ENCODE results near the gene TXNRD2.
A peak's percentile ranks its signal among the peaks of the same experiment; 100 is the strongest.

Gene TXNRD2

DNA sequence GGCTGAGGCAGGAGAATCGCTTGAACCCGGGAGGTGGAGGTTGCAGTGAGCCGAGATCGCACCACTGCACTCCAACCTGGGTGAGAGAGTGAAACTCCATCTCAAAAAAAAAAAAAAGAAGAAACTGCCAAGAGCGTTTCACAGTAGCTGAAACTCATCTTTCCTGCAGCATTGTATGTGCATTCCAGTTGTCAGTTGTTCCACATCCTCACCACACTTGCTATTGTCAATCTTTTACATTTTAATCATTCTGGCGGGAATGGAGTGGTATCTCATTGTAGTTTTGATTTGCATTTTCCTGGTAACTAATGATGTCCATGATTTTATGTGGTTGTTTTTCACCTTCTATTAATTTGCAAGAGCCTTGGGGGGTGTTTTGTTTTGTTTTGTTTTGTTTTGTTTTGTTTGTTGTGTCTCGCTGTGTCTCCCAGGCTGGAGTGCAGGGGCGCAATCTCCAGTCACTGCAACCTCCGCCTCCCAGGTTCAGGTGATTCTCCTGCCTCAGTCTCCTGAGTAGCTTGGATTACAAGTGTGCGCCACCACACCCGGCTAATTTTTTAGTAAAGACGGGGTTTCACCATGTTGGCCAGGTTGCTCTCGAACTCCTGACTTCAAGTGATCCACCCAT, 78.9 kb downstream of the TXNRD2 start:
- DNase-seq (ENCODE audit: low read depth): no peak

DNA sequence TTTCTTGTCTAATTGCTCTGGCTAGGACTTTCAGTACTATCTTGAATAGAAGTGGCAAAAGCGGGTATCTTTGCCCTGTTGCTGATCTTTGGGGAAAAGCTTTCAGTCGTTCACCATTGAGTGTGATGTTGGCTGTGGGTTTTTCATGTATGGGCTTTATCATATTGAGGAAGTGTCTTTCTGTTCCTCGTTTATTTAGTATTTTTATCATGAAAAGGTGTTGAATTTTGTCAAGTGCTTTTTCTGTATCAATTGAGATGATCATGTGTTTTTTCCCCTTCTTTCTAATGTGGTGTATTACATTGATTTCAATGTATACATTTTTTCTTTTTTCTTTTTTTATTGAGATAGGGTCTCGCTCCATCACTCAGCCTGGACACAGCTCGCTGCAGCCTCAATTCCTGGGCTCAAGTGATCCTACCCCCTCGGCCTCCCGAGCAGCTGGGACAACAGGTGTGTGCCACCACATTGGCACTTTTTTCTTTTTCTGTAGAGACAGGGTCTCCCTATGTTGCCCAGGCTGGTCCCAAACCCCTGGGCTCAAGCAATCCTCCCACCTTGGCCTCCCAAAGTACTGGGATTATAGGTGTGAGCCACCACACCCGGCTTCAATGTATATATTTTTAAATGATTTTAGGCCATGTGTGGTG, 81.6 kb downstream of the TXNRD2 start:
- no peak for DNase-seq (ENCODE audit: low read depth)

GRCh38 chr22:19857382-19857781, 84.2 kb downstream of the TXNRD2 start:
- no peak for DNase-seq (ENCODE audit: low read depth)

GRCh38 chr22:19855504-19856409, 85.9 kb downstream of the TXNRD2 start:
- peak; percentile 23 for DNase-seq (ENCODE audit: low read depth)

DNA sequence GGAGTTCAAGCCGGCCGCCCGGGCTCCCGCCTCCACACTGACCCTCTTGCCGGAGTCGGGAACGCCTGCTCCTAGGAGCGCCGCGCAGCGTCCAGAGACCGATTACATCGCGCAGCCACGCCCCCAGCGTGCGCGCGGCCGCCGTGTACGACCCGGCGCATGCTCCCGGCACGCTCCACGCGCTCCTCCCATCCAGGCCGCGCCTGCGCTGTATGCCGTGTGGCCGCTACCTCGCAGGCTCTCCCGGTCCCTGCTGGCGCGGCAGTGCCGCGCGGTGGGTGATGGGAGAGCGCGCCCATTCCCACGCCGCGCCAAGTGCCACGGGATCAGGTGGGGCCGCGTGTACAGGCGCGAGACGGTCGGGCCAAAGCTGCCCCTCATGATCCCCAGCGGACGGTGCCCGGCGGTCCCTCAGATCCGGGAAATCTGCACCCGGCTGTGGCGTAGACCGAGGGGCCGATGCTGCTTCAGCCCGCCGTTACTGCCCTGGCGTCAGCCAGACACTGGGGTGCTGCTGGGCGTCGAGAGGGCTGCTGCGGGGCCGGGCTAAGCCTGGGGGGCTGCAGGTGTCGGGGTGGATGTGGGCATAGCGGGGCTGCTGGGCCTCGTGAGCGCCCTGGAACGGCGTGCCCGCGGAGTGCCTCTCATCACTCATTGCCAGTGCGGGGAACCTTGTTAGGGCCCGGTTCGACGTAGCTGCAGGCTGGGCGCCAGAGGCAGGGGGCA, 86.7 kb downstream of the TXNRD2 start, which contains the start of the genes GNB1L and RTL10:
TSS of gene GNB1L (minus strand) at position 97 of the 726 bp plus-strand sequence. CDS start 33,519 bp downstream, outside the sequence.
TSS of gene RTL10 (minus strand) at position 97 of the 726 bp plus-strand sequence. CDS start 2,613 bp downstream, outside the sequence.
- DNase-seq (ENCODE audit: low read depth): peak; percentile 92

DNA sequence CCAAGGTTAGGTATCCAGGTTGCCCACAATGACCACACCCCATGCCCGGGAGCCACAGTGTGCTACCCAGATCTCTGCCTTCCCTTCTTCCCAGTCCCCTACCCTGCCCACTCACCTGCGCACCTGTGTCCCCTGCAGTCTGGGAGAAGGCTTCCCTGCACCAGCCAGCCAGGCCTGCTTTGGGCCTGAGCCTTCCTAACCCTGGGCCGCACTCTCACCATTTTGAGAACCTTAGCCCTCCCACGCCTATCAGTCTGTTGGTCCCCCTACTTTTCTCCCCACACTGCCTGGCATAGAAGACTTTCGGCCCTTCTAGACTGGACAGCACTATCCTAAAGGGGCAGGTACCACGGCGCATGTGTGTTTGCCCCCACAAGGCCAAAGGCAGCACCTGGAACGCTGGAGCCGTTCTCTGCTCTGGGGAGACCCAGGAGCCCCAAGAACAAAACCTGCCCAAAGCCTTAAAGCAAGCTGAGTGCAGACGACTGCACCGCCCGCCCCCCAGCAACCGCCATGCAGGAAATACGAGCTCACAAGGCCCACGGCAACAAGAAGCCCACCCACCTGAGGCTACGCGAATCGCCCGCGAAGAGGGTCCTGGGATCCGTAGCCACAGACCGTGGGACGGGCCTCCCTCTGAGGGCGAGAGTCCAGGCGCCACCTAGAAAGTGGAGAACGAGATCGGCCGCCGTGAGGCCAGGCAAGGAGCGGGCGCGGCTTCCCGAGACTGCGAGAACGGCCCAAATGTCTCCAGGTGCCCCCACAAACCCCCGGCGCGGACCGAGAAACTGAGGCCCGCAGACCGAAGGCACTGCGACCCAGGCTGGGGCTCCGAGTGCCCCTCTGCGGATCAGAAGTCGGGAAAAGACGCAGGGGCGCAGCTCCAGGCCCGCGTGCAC, 87.5 kb downstream of the TXNRD2 start:
- DNase-seq (ENCODE audit: low read depth): no peak

- DNase-seq (ENCODE audit: low read depth): no peak
Measured at GRCh38 chr22:19853058-19853878, 88.3 kb downstream of the TXNRD2 start.

DNA sequence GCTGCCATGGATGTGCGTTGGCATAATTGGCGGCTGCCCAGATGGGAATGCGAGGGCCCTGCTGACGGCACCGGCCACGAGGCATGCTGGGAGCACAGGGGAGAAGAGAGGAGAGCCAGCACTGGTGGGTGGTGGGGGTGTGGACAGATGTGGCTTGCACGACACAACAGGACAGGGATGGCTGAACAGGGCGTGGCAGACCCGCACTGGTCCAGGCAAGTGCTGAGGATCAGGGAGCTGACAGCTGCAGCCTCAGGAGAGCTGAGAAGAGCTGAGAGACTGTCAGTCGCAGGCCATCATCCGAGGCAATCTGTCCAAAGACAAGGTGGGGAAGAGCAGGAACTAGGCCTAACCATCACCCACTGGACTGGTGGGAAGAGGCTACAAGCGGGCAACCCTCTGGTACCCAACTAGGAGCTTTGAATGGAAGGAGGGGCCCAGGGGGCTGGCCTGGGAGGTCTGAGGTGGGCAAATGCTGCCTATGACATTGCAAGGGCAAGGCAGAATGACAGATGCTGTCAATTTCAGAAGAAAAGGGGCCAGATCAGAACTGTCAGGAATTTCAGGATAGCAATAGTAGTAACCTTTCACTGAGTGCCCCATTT, 89.3 kb downstream of the TXNRD2 start:
- no peak for DNase-seq (ENCODE audit: low read depth)

DNA sequence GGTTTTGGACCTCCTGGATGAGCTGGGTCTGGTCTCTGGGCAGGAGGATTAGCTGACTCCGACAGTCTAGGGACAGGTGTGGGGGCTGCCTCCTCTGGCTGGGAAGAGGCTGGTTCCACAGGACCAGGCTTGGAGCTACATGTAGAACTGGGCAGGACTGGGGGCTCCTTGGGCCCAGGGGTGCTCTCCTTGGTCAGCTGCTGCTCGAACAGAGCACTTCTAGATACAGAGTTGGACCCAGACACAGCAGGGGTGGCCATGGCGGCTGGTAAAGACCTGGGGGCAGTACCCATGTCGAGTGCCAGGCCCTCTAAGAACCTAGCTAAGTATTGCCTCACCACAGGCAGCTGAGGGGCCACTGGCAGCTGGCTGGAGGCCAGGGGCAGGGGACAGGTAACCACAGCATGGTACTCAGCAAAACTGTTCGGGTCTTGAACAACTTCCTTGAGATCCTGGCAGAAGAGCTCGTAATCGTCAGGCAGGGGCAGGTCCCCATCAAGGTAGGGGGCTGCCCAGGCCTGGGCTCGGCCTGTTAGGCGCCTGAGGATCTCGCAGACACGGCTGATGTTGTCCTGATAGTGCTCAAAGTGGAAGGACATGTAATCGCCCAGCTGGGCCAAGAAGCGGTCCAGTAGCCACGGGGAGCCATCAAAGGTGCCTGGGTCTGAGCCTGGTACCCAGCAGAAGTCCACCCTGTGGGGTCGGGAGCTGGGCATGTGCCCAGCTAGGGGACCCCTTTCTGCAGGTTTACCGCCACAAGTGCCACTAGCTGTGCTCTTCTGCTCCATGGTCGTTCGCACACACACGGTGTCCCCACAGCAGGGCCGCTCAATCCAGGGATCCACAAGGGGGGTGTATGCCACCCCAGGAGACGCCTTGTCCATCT, 90.1 kb downstream of the TXNRD2 start:
- DNase-seq (ENCODE audit: low read depth): no peak

DNA sequence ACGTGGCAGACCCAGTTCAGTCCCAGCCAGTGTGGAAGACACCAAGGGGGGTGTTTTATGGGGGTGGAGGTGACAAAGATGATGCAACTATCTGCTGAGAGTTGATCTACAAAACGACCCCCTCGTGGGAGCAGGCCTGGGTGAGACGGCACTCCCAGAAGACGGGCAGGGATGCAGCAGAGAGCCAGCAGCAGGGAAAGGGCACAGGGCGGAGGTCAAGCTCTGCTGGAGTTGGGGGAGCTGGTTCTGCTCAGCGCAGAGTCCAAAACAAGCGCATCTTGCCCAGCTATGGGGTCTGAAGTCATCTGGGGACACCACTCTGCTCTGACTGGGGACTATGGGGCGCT, 90.9 kb downstream of the TXNRD2 start:
- DNase-seq (ENCODE audit: low read depth): no peak

DNA sequence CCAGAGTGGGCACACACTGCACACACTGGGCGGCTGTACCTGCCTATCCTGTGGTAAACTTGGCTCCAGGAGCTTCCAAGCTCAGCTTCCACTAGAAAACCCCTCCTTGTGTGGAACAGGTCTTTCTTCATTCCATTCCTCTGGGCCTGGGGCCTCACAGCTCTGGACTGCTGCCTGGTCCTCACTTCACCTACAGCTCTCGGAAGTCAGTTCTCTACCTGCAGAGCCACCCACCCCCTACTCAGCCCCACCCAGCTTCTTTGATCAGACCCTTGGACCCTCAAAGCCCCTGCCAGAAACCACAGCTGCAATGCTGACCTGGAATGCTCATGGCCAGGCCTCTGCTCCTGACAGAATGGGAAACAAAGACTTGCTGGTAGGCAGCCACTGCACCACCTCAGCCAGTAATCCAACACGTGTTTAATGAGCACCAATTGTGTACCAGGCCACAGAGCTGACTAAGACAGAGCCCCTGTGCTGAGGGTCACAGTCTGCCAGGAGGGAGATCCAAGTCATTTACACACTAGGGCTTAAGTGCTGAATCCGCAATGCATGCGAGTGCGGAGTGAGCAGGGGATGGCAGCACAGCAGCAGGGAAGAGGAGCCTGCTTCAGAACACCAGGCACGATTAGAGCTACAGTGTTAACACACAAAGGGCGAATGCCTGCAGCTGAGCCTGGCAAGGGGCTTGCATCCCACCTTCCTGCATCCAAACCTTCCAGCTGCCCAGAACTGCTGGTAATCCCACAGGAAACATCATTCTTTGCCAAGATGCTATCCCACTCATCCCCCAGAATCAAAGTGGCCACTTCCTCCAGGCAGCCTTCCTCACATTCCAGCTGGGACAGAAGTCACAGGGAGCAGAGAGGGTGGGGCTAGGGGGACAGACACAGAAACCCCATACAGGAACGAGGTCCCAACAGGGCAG, 91.5 kb downstream of the TXNRD2 start:
- no peak for DNase-seq (ENCODE audit: low read depth)

- no peak for DNase-seq (ENCODE audit: low read depth)
Measured at GRCh38 chr22:19848298-19849224, 93.1 kb downstream of the TXNRD2 start.

- no peak for DNase-seq (ENCODE audit: low read depth)
Measured at GRCh38 chr22:19847345-19847632, 94.3 kb downstream of the TXNRD2 start.

GRCh38 chr22:19846620-19847344, 94.8 kb downstream of the TXNRD2 start:
- DNase-seq (ENCODE audit: low read depth): no peak

DNA sequence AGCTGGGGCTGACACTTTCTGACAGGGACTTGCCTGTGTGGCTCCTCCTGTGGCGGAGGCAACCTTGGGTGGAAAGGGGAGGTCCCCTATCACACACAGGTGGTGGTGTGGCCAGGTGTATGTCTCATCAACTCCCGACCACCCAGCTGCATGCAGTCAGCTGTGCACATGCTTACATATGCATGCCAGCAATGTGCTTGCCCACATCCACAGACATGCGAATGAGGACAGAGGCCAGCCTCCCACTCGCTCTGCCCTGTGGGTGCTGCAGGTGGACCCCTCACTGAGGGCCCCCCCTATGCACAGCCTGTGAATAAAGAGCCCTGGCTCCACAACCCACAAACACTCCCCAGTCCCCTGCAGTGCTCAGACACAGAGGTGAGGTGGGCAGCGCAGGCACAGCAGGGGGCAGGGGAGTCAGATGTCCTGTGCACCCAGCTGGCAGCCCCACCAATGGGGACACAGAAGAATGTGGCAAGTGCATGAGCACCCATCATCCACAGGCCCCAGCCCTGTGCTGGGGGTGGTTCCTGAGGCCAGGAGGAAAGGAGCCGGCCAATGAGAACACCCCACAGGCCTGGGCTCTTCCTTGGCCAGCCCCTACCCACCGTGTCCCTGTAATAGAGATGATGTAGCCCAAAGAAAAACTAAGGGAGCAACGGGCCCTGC, 96.4 kb downstream of the TXNRD2 start:
- DNase-seq (ENCODE audit: low read depth): no peak
